Kidney glomerular epithelial cell (primary cell): ENCODE data around the gene PNMA6F.
A peak's percentile ranks its signal among the peaks of the same experiment; 100 is the strongest.
"Not testable (repeated sequence)": the region's sequence is repeated elsewhere in the genome, so short reads cannot be mapped to it uniquely, and the experiment has no call there.

Experiments
- DNase-seq: peaks from one replicate; lab custom pipeline; 2025; lab: John Stamatoyannopoulos, UW

Gene PNMA6F

GRCh38 chrX:153334654-153335295 lies 13.2 kb upstream of the PNMA6F start:
- no peak for DNase-seq

- peak; percentile 37 for DNase-seq
These were observed 12.5 kb upstream of the PNMA6F start, which contains the start of gene ZNF275 for GRCh38 chrX:153333821-153334653. Gene ZNF275 (plus strand): TSS chrX:153334153. CDS start chrX:153336680, 2,527 bp downstream.

- DNase-seq: no peak
These were observed 11.7 kb upstream of the PNMA6F start for GRCh38 chrX:153333266-153333665.

GRCh38 chrX:153327561-153327960 lies 6.0 kb upstream of the PNMA6F start:
- DNase-seq: no peak

- DNase-seq: no peak
These were observed 897 bp downstream of the PNMA6F start for GRCh38 chrX:153320555-153321184.

- DNase-seq: not testable (repeated sequence)
These were observed 1.5 kb downstream of the PNMA6F start for GRCh38 chrX:153320047-153320443.

- no peak for DNase-seq
These were observed 2.1 kb downstream of the PNMA6F start for GRCh38 chrX:153319295-153320046.

- no peak for DNase-seq
These were observed 2.8 kb downstream of the PNMA6F start for GRCh38 chrX:153318811-153319210.

GRCh38 chrX:153317996-153318722 lies 3.4 kb downstream of the PNMA6F start:
- DNase-seq: no peak

GRCh38 chrX:153317306-153317705 lies 4.3 kb downstream of the PNMA6F start:
- DNase-seq: no peak

GRCh38 chrX:153312842-153313241 lies 8.7 kb downstream of the PNMA6F start:
- no peak for DNase-seq

- no peak for DNase-seq
These were observed 9.5 kb downstream of the PNMA6F start for GRCh38 chrX:153312041-153312440.

- DNase-seq: no peak
These were observed 10.7 kb downstream of the PNMA6F start for GRCh38 chrX:153310901-153311300.

- no peak for DNase-seq
These were observed 14.0 kb downstream of the PNMA6F start for GRCh38 chrX:153307276-153308178.

- DNase-seq: no peak
These were observed 14.9 kb downstream of the PNMA6F start for GRCh38 chrX:153306527-153307115.

GRCh38 chrX:153305972-153306371 lies 15.6 kb downstream of the PNMA6F start:
- no peak for DNase-seq

GRCh38 chrX:153304988-153305736 lies 16.4 kb downstream of the PNMA6F start:
- no peak for DNase-seq

GRCh38 chrX:153303276-153304262 lies 18.0 kb downstream of the PNMA6F start:
- no peak for DNase-seq
